CD4-positive, alpha-beta T cell (primary cell): ENCODE data around the gene DIAPH1. TPM values are rescaled to one million over a fixed set of nuclear protein-coding genes. Genes with fewer than 3 reads are reported as not detected.

ENCODE experiments used
- ATAC-seq: fragments of 200-7000 bp; cut with Tn5 transposase; one replicate; pipeline ENCODE4 v1.10.0; 2022; ENCODE audit warnings: mild to moderate bottlenecking; ENCODE audit not compliant: poor library complexity
- CTCF ChIA-PET: fragments of 350-600 bp; sonication (Branson Sonifier 250); formaldehyde crosslinking; loops from one replicate; lab custom pipeline; 2021; ENCODE audit warnings: antibody characterized with exemption, inconsistent platforms; lab: Charles Lee
- POLR2A ChIA-PET: fragments of 350-600 bp; sonication (Branson Sonifier 250); formaldehyde crosslinking; loops from one replicate; lab custom pipeline; 2021; ENCODE audit warnings: antibody characterized with exemption, inconsistent platforms; lab: Charles Lee
- DNase-seq, 14 experiments: peaks; one replicate each; pipeline ENCODE4 v3.0.0-alpha.2; 2013 to 2020; ENCODE audit warnings: mixed read lengths in 2 of 14
- H3K27ac ChIP-seq, 2 donors: one replicate each; pipeline versions ENCODE4 v1.5.1 to v1.7.0; 2013; ENCODE audit warnings: low read length in 2 of 2, low read depth in 1 of 2, mild to moderate bottlenecking in 1 of 2
- H3K27me3 ChIP-seq, 2 experiments: 1 replicate in 1 of 2; 2 replicates in 1 of 2; pipeline versions ENCODE4 v1.6.1 to v1.7.0; 2013; ENCODE audit warnings: low read length in 2 of 2, control low read depth in 1 of 2, mild to moderate bottlenecking in 1 of 2, moderate library complexity in 1 of 2; ENCODE audit not compliant: insufficient read depth in 2 of 2, control insufficient read depth in 1 of 2
- H3K36me3 ChIP-seq: one replicate; pipeline ENCODE4 v1.6.1; 2013; ENCODE audit warnings: low read length, control low read depth; ENCODE audit not compliant: insufficient read depth
- H3K4me1 ChIP-seq: one replicate; pipeline ENCODE4 v1.6.1; 2013; ENCODE audit warnings: low read length, control low read depth; ENCODE audit not compliant: insufficient read depth
- H3K4me3 ChIP-seq: one replicate; pipeline ENCODE4 v1.5.1; 2013; ENCODE audit warnings: mild to moderate bottlenecking, low read length, moderate library complexity
- H3K9me3 ChIP-seq, 2 experiments: 1 replicate in 1 of 2; 2 replicates in 1 of 2; pipeline versions ENCODE4 v1.6.1 to v1.7.0; 2013; ENCODE audit warnings: low read length in 2 of 2, mild to moderate bottlenecking in 2 of 2, control low read depth in 1 of 2, moderate library complexity in 1 of 2; ENCODE audit not compliant: control insufficient read depth in 1 of 2, insufficient read depth in 1 of 2
- H3K27ac Mint-ChIP-seq: one replicate; pipeline ENCODE4 v1.8.0; 2020; ENCODE audit warnings: mixed read lengths
- H3K27me3 Mint-ChIP-seq: one replicate; pipeline ENCODE4 v1.8.0; 2021; ENCODE audit warnings: mixed read lengths
- H3K36me3 Mint-ChIP-seq: one replicate; pipeline ENCODE4 v1.8.0; 2021; ENCODE audit warnings: low read depth, mixed read lengths
- H3K4me1 Mint-ChIP-seq: one replicate; pipeline ENCODE4 v1.8.0; 2021; ENCODE audit warnings: low read depth, mixed read lengths
- H3K4me3 Mint-ChIP-seq: one replicate; pipeline ENCODE4 v1.8.0; 2020; ENCODE audit warnings: mild to moderate bottlenecking, mixed read lengths
- H3K9me3 Mint-ChIP-seq: one replicate; pipeline ENCODE4 v1.8.0; 2020; ENCODE audit warnings: mixed read lengths
- CTCF ChIP-seq: fragments of 200-600 bp; IDR thresholded peaks from one replicate; pipeline ENCODE4 v1.8.0; 2022; ENCODE audit warnings: antibody characterized with exemption, mild to moderate bottlenecking
- intact Hi-C, 2 experiments: fragments of 100-400 bp; cut with DNase I in 1 of 2; cut with micrococcal nuclease in 1 of 2; formaldehyde crosslinking; loops; one replicate each; pipeline versions ENCODE4 v1.15.1 to v1.9.0; 2023 to 2025; cut with DNase I, micrococcal nuclease
- total RNA-seq, 174 experiments: library from RNA in 2 of 174; stranded (reverse) in 2 of 174; gene quantifications; one replicate each; pipeline ENCODE4 v1.2.3 and lab custom pipeline; 2021 to 2026

Gene DIAPH1
- total RNA-seq, 2 experiments from 2014 or later, result 159 to 161 TPM

GRCh38 chr5:141574122-141574510 is 44.7 kb downstream of the DIAPH1 start:
- no peak overlapping the region for H3K27ac ChIP-seq
- TF ChIP-seq CTCF, result no peak
- no peak overlapping the region for H3K4me3 ChIP-seq
- Mint-ChIP-seq H3K27ac (no peak overlapping the region), H3K4me1 (no peaks in the 10 kb centered on the region), H3K27me3 (no peaks in the 10 kb centered on the region), H3K36me3 (peaks cover 95% of the 10 kb centered on the region), H3K9me3 (no peaks in the 10 kb centered on the region), H3K4me3 (no peak overlapping the region)
- no peaks in the 10 kb centered on the region for H3K9me3 ChIP-seq
- no peak for ATAC-seq
- ChIA-PET POLR2A (no interaction called here), CTCF (interaction anchor here (2.0 kb wide), 1 partner anchor 16 kb away, joined by 5 read pairs; no protein-coding TSS in a partner anchor)
- H3K27me3 ChIP-seq, result no peaks in the 10 kb centered on the region
- no peaks in the 10 kb centered on the region for H3K4me1 ChIP-seq
- intact Hi-C loops, result no loop called here
- no peak for DNase-seq
- peaks cover 98% of the 10 kb centered on the region for H3K36me3 ChIP-seq

- H3K4me1 ChIP-seq, result no peaks in the 10 kb centered on the region
- ATAC-seq (no peak), DNase-seq (no peak)
- H3K9me3 Mint-ChIP-seq, result no peaks in the 10 kb centered on the region
- H3K36me3 Mint-ChIP-seq, result peaks cover 95% of the 10 kb centered on the region
- H3K27me3 Mint-ChIP-seq, result no peaks in the 10 kb centered on the region
- intact Hi-C loops, result no loop called here
- no peak overlapping the region for H3K27ac Mint-ChIP-seq
- no peak for TF ChIP-seq CTCF
- POLR2A ChIA-PET, result no interaction called here
- H3K4me1 Mint-ChIP-seq, result no peaks in the 10 kb centered on the region
- no peaks in the 10 kb centered on the region for H3K9me3 ChIP-seq
- CTCF ChIA-PET, result interaction anchor here (3.2 kb wide), 1 partner anchor 45 kb away, joined by 11 read pairs; the partner anchor contains the start of gene DIAPH1
- H3K4me3 Mint-ChIP-seq, result no peak overlapping the region
- no peak overlapping the region for H3K27ac ChIP-seq
- H3K4me3 ChIP-seq, result no peak overlapping the region
- H3K36me3 ChIP-seq, result peaks cover 98% of the 10 kb centered on the region
- no peaks in the 10 kb centered on the region for H3K27me3 ChIP-seq
These were observed 45.2 kb downstream of the DIAPH1 start for GRCh38 chr5:141573489-141574121.

GRCh38 chr5:141570655-141571054 is 48.1 kb downstream of the DIAPH1 start:
- Histone ChIP-seq H3K27ac (peak overlapping the region in 1 of 2 donors; percentile 17), H3K4me3 (no peak overlapping the region), H3K4me1 (no peaks in the 10 kb centered on the region), H3K27me3 (no peaks in the 10 kb centered on the region), H3K36me3 (peaks cover 96% of the 10 kb centered on the region), H3K9me3 (no peaks in the 10 kb centered on the region)
- H3K36me3 Mint-ChIP-seq, result peaks cover 95% of the 10 kb centered on the region
- no peaks in the 10 kb centered on the region for H3K9me3 Mint-ChIP-seq
- no peak for DNase-seq
- H3K4me3 Mint-ChIP-seq, result no peak overlapping the region
- H3K4me1 Mint-ChIP-seq, result peaks cover 9% of the 10 kb centered on the region
- intact Hi-C loops, result no loop called here
- ChIA-PET POLR2A (no interaction called here), CTCF (interaction anchor here (3.2 kb wide), 1 partner anchor 48 kb away, joined by 11 read pairs; the partner anchor contains the start of gene DIAPH1)
- H3K27ac Mint-ChIP-seq, result no peak overlapping the region
- no peak for TF ChIP-seq CTCF
- no peak for ATAC-seq
- no peaks in the 10 kb centered on the region for H3K27me3 Mint-ChIP-seq
